GM18511 (cell line): ENCODE results near the gene ZNF287.
"Not testable (repeated sequence)": the region's sequence is repeated elsewhere in the genome, so short reads cannot be mapped to it uniquely, and the experiment has no call there.

Experiments
- ATAC-seq: cut with Tn5 transposase; IDR thresholded peaks from one replicate; pipeline ENCODE4 v1.9.1; 2021; ENCODE audit warnings: mild to moderate bottlenecking, moderate library complexity; ENCODE audit not compliant: unreplicated experiment

The ZNF287 gene

GRCh38 chr17:16568541-16569357 lies at the start of gene ZNF287:
Gene ZNF287 (minus strand): TSS chr17:16569204. CDS start chr17:16567731, 1,473 bp downstream.
- peak; percentile 97 for ATAC-seq

- ATAC-seq, result no peak
Observed at GRCh38 chr17:16617481-16618060, 48.6 kb upstream of the ZNF287 start.

GRCh38 chr17:16599537-16599936 lies 30.5 kb upstream of the ZNF287 start:
- no peak for ATAC-seq

GRCh38 chr17:16593356-16594102 lies 24.5 kb upstream of the ZNF287 start:
- ATAC-seq, result no peak

- ATAC-seq, result peak; percentile 81
Observed at GRCh38 chr17:16589097-16589969, 20.3 kb upstream of the ZNF287 start.

- ATAC-seq, result no peak
Observed at GRCh38 chr17:16585796-16586195, 16.8 kb upstream of the ZNF287 start.

- ATAC-seq, result no peak
Observed at GRCh38 chr17:16584273-16584995, 15.4 kb upstream of the ZNF287 start.

- ATAC-seq, result no peak
Observed at GRCh38 chr17:16583781-16584180, 14.8 kb upstream of the ZNF287 start.

- no peak for ATAC-seq
Observed at GRCh38 chr17:16573466-16573865, 4.5 kb upstream of the ZNF287 start.

GRCh38 chr17:16569358-16569712 lies 331 bp upstream of the ZNF287 start:
- peak; percentile 43 for ATAC-seq

GRCh38 chr17:16552637-16553045 lies 16.4 kb downstream of the ZNF287 start:
- no peak for ATAC-seq

- no peak for ATAC-seq
Observed at GRCh38 chr17:16551878-16552636, 16.9 kb downstream of the ZNF287 start.

- no peak for ATAC-seq
Observed at GRCh38 chr17:16537130-16537458, 31.9 kb downstream of the ZNF287 start.

GRCh38 chr17:16534236-16534635 lies 34.8 kb downstream of the ZNF287 start:
- ATAC-seq, result no peak

- ATAC-seq, result no peak
Observed at GRCh38 chr17:16529906-16530305, 39.1 kb downstream of the ZNF287 start.

GRCh38 chr17:16527298-16527697 lies 41.7 kb downstream of the ZNF287 start:
- no peak for ATAC-seq

GRCh38 chr17:16525556-16525955 lies 43.4 kb downstream of the ZNF287 start:
- ATAC-seq, result not testable (repeated sequence)

- peak; percentile 91 for ATAC-seq
Observed at GRCh38 chr17:16521070-16521727, 47.8 kb downstream of the ZNF287 start.

GRCh38 chr17:16519021-16519420 lies 50.0 kb downstream of the ZNF287 start:
- no peak for ATAC-seq
